ENCODE measurements around the gene MT1B.
A peak's percentile ranks its signal among the peaks of the same experiment; 100 is the strongest.
"Not testable (repeated sequence)": the region's sequence is repeated elsewhere in the genome, so short reads cannot be mapped to it uniquely, and the experiment has no call there.

MT1B gene

GRCh38 chr16:56637814-56638750 is 13.6 kb upstream of the MT1B start, which contains the start of gene MT1A:
MT1A (plus strand) TSS chr16:56638666; CDS start chr16:56638739, 73 bp downstream.
- DNase-seq (ENCODE audit: low read depth) = peak; percentile 62

GRCh38 chr16:56639045-56639444 is 12.6 kb upstream of the MT1B start:
- no peak for DNase-seq (ENCODE audit: low read depth)

GRCh38 chr16:56640076-56640475 is 11.6 kb upstream of the MT1B start:
- no peak for DNase-seq (ENCODE audit: low read depth)

- no peak for DNase-seq (ENCODE audit: low read depth)
These were observed 10.5 kb upstream of the MT1B start for GRCh38 chr16:56641166-56641565.

- DNase-seq (ENCODE audit: low read depth) = peak; percentile 50
These were observed 8.5 kb upstream of the MT1B start for GRCh38 chr16:56643080-56643778.

- DNase-seq (ENCODE audit: low read depth) = no peak
These were observed 7.9 kb upstream of the MT1B start for GRCh38 chr16:56643833-56644232.

GRCh38 chr16:56645311-56645710 is 6.4 kb upstream of the MT1B start:
- no peak for DNase-seq (ENCODE audit: low read depth)

- no peak for DNase-seq (ENCODE audit: low read depth)
These were observed 5.8 kb upstream of the MT1B start for GRCh38 chr16:56645838-56646237.

- DNase-seq (ENCODE audit: low read depth) = no peak
These were observed 3.9 kb upstream of the MT1B start for GRCh38 chr16:56647641-56648431.

GRCh38 chr16:56649271-56649670 is 2.4 kb upstream of the MT1B start:
- no peak for DNase-seq (ENCODE audit: low read depth)

- no peak for DNase-seq (ENCODE audit: low read depth)
These were observed 1.9 kb upstream of the MT1B start for GRCh38 chr16:56649820-56650219.

GRCh38 chr16:56652600-56652999 is 914 bp downstream of the MT1B start:
- no peak for DNase-seq (ENCODE audit: low read depth)

GRCh38 chr16:56653218-56653617 is 1.5 kb downstream of the MT1B start:
- no peak for DNase-seq (ENCODE audit: low read depth)

- DNase-seq (ENCODE audit: low read depth) = no peak
These were observed 6.1 kb downstream of the MT1B start, which contains the start of gene MT1F for GRCh38 chr16:56657555-56658326. MT1F (plus strand) TSS chr16:56657959; CDS start chr16:56658059, 100 bp downstream.

GRCh38 chr16:56658327-56658875 is 6.7 kb downstream of the MT1B start:
- DNase-seq (ENCODE audit: low read depth) = no peak

GRCh38 chr16:56662357-56663354 is 11.0 kb downstream of the MT1B start:
- DNase-seq (ENCODE audit: low read depth) = no peak

- no peak for DNase-seq (ENCODE audit: low read depth)
These were observed 12.8 kb downstream of the MT1B start for GRCh38 chr16:56664506-56664905.

- not testable (repeated sequence) for DNase-seq (ENCODE audit: low read depth)
These were observed 13.9 kb downstream of the MT1B start for GRCh38 chr16:56665286-56666261.

Measured in fibroblast of gingiva (primary cell).